ENCODE results near the gene XPO5. TPM values are rescaled to one million over a fixed set of nuclear protein-coding genes. Genes with fewer than 3 reads are reported as not detected.
"Not testable (repeated sequence)": the region's sequence is repeated elsewhere in the genome, so short reads cannot be mapped to it uniquely, and the experiment has no call there.

The XPO5 gene
- total RNA-seq, 1 donor from 2014 or later = 35.0 TPM

DNA sequence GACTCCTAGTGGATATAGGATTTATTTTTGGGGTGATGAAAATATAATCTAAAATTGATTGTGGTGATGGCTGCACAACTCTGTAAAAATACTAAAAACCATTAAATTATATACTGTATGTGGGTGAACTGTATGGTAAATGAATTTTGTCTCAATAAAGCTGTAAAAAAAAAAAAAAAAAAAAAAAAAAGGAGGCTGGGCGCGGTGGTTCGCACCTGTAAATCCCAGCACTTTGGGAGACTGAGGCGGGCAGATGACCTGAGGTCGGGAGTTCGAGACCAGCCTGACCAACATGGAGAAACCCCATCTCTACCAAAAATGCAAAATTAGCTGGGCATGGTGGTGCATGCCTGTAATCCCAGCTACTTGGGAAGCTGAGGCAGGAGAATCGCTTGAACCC, 18.2 kb downstream of the XPO5 start:
- not testable (repeated sequence) for H3K4me3 ChIP-seq (ENCODE audit: low read length in 3 of 3); H3K27ac ChIP-seq (ENCODE audit: low read depth, low read length); H3K27me3 ChIP-seq (ENCODE audit: control insufficient read depth in 3 of 3, insufficient read depth in 3 of 3, low read length in 3 of 3); H3K9me3 ChIP-seq (ENCODE audit: control insufficient read depth in 3 of 3, low read length in 3 of 3); H3K9ac ChIP-seq (ENCODE audit: low read depth in 1 of 3, low read length in 3 of 3); H3K4me1 ChIP-seq (ENCODE audit: control insufficient read depth in 3 of 3, insufficient read depth in 3 of 3, low read length in 3 of 3)
- H3K36me3 ChIP-seq (ENCODE audit: control insufficient read depth in 3 of 3, insufficient read depth in 3 of 3, low read length in 3 of 3) = peaks cover 31 to 80% (median 65%) of the 10 kb centered on the region in 3 donors

DNA sequence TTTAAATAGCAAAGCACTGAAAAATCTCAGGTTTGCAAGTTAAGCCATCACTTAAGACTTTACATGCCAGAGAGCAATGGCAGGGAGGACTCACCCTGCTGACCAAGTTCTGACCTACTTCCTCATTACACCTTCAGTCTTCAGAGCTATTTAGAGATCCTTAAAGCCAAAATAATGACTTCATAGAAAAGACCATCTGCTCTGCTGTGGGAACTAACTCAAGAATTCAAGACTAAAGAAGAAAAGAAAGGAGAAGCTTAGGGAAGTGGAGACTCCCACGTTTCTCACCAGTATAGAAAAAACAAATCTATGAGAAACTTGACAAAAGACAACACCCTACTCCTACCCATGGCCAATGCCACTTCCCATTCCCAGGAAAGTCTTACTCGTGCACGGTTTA, 28.6 kb downstream of the XPO5 start:
- Histone ChIP-seq H3K4me3 (ENCODE audit: low read length in 3 of 3) (no peak overlapping the region), H3K4me1 (ENCODE audit: control insufficient read depth in 3 of 3, insufficient read depth in 3 of 3, low read length in 3 of 3) (no peaks in the 10 kb centered on the region), H3K36me3 (ENCODE audit: control insufficient read depth in 3 of 3, insufficient read depth in 3 of 3, low read length in 3 of 3) (peaks cover 37 to 78% (median 63%) of the 10 kb centered on the region in 3 donors), H3K9ac (ENCODE audit: low read depth in 1 of 3, low read length in 3 of 3) (no peak overlapping the region), H3K27me3 (ENCODE audit: control insufficient read depth in 3 of 3, insufficient read depth in 3 of 3, low read length in 3 of 3) (no peaks in the 10 kb centered on the region), H3K27ac (ENCODE audit: low read depth, low read length) (no peak overlapping the region), H3K9me3 (ENCODE audit: control insufficient read depth in 3 of 3, low read length in 3 of 3) (no peaks in the 10 kb centered on the region)

DNA sequence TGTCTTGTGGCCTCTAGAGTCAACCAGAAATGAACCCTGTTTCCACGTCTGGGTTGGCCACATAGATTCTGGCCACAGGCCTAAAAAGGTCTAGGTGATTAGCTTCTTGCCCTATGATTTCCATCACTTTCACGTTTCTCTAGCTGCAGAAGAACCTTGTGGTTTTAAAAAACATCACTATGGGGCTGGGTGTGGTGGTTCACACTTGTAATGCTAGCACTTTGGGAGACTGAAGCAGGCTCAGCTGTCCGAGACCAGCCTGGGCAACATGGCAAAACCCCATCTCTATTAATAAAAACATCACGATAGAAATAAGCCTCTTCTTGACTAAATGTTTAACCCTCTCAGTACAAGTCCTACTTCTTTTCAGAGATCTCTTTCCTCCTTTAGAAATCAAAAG, 31.4 kb downstream of the XPO5 start:
- H3K36me3 ChIP-seq (ENCODE audit: control insufficient read depth in 3 of 3, insufficient read depth in 3 of 3, low read length in 3 of 3) = peaks cover 28 to 54% (median 41%) of the 10 kb centered on the region in 3 donors
- H3K9ac ChIP-seq (ENCODE audit: low read depth in 1 of 3, low read length in 3 of 3) = no peak overlapping the region
- no peaks in the 10 kb centered on the region for H3K4me1 ChIP-seq (ENCODE audit: control insufficient read depth in 3 of 3, insufficient read depth in 3 of 3, low read length in 3 of 3)

DNA sequence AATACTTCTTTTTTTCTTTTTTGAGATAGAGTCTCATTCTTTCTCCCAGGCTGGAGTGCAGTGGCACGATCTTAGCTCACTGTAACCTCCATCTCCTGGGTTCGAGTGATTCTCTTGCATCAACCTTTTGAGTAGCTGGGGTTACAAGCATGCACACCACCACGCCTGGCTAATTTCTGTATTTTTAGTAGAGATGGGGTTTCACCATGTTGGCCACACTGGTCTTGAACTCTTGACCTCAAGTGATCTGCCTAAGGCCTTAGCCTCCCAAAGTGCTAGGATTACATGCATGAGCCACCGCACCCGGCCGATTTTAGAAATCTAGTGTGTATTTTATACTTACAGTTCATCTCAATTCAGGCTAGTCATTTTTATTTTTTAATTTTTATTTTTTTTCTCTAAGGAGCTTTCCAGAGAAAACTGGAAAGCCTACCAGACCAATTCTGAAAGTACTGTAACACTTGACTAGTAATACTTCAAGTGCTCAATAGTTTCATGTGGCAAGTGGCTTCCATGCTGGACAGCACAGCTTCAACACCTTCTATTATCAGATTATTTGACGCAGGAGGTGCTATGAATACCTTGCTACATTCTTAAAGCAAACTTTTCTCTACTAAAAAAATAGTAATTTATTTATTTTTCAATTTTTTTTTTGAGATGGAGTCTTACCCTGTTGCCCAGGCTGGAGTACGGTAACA, 33.9 kb downstream of the XPO5 start:
- Histone ChIP-seq H3K27ac (ENCODE audit: low read depth, low read length) (no peak overlapping the region), H3K27me3 (ENCODE audit: control insufficient read depth in 3 of 3, insufficient read depth in 3 of 3, low read length in 3 of 3) (no peaks in the 10 kb centered on the region), H3K9ac (ENCODE audit: low read depth in 1 of 3, low read length in 3 of 3) (no peak overlapping the region), H3K4me3 (ENCODE audit: low read length in 3 of 3) (no peak overlapping the region), H3K9me3 (ENCODE audit: control insufficient read depth in 3 of 3, low read length in 3 of 3) (no peaks in the 10 kb centered on the region), H3K36me3 (ENCODE audit: control insufficient read depth in 3 of 3, insufficient read depth in 3 of 3, low read length in 3 of 3) (peaks cover 11 to 34% (median 32%) of the 10 kb centered on the region in 3 donors), H3K4me1 (ENCODE audit: control insufficient read depth in 3 of 3, insufficient read depth in 3 of 3, low read length in 3 of 3) (no peaks in the 10 kb centered on the region)

More for the DNA sequence above, 31.4 kb downstream of the XPO5 start:
- Histone ChIP-seq H3K9me3 (ENCODE audit: control insufficient read depth in 3 of 3, low read length in 3 of 3) (no peaks in the 10 kb centered on the region), H3K27ac (ENCODE audit: low read depth, low read length) (no peak overlapping the region), H3K4me3 (ENCODE audit: low read length in 3 of 3) (no peak overlapping the region), H3K27me3 (ENCODE audit: control insufficient read depth in 3 of 3, insufficient read depth in 3 of 3, low read length in 3 of 3) (no peaks in the 10 kb centered on the region)

DNA sequence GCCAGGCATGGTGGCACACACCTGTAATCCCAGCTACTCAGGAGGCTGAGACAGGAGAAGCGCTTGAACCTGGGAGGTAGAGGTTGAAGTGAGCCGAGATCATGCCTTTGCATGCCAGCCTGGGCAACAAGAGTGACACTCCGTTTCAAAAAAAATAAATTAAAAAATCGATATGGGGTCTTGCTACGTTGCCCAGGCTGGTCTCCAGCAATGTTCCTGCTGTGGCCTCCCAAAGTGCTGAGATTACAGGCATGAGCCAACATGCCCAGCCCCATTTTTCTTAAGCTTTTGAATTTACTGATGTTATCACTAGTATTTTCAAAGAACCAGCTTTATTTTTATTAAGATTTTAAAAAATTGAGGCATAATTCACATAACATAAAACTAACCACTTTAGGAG, 35.3 kb downstream of the XPO5 start:
- no peaks in the 10 kb centered on the region for H3K9me3 ChIP-seq (ENCODE audit: control insufficient read depth in 3 of 3, low read length in 3 of 3)
- H3K27me3 ChIP-seq (ENCODE audit: control insufficient read depth in 3 of 3, insufficient read depth in 3 of 3, low read length in 3 of 3) = no peaks in the 10 kb centered on the region
- no peak overlapping the region for H3K4me3 ChIP-seq (ENCODE audit: low read length in 3 of 3)
- no peak overlapping the region for H3K9ac ChIP-seq (ENCODE audit: low read depth in 1 of 3, low read length in 3 of 3)
- peaks cover 8 to 21% (median 20%) of the 10 kb centered on the region in 3 donors for H3K36me3 ChIP-seq (ENCODE audit: control insufficient read depth in 3 of 3, insufficient read depth in 3 of 3, low read length in 3 of 3)
- no peak overlapping the region for H3K27ac ChIP-seq (ENCODE audit: low read depth, low read length)
- H3K4me1 ChIP-seq (ENCODE audit: control insufficient read depth in 3 of 3, insufficient read depth in 3 of 3, low read length in 3 of 3) = no peaks in the 10 kb centered on the region

- H3K4me3 ChIP-seq (ENCODE audit: low read length in 3 of 3); H3K9me3 ChIP-seq (ENCODE audit: control insufficient read depth in 3 of 3, low read length in 3 of 3); H3K9ac ChIP-seq (ENCODE audit: low read depth in 1 of 3, low read length in 3 of 3); H3K27me3 ChIP-seq (ENCODE audit: control insufficient read depth in 3 of 3, insufficient read depth in 3 of 3, low read length in 3 of 3); H3K27ac ChIP-seq (ENCODE audit: low read depth, low read length); H3K4me1 ChIP-seq (ENCODE audit: control insufficient read depth in 3 of 3, insufficient read depth in 3 of 3, low read length in 3 of 3): not testable (repeated sequence)
- peaks cover 6 to 17% (median 14%) of the 10 kb centered on the region in 3 donors for H3K36me3 ChIP-seq (ENCODE audit: control insufficient read depth in 3 of 3, insufficient read depth in 3 of 3, low read length in 3 of 3)
Observed at GRCh38 chr6:43539409-43539808, 36.4 kb downstream of the XPO5 start.

DNA sequence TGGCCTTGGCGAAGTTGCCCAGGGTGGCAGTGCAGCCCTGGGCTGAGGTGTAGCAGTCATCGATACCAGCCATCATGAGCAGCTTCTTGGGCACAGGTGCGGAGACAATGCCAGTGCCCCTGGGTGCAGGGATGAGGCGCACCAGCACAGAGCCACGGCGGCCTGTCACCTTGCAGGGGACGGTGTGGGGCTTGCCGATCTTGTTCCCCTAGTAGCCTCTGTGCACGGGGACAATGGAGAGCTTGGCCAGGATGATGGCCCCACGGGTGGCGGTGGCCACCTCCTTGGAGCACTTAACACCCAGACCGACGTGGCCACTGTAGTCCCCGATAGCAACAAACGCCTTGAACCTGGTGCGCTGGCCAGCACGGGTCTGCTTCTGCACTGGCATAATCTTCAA, 36.9 kb downstream of the XPO5 start:
- not testable (repeated sequence) for H3K4me1 ChIP-seq (ENCODE audit: control insufficient read depth in 3 of 3, insufficient read depth in 3 of 3, low read length in 3 of 3); H3K9ac ChIP-seq (ENCODE audit: low read depth in 1 of 3, low read length in 3 of 3); H3K27ac ChIP-seq (ENCODE audit: low read depth, low read length); H3K9me3 ChIP-seq (ENCODE audit: control insufficient read depth in 3 of 3, low read length in 3 of 3); H3K4me3 ChIP-seq (ENCODE audit: low read length in 3 of 3); H3K27me3 ChIP-seq (ENCODE audit: control insufficient read depth in 3 of 3, insufficient read depth in 3 of 3, low read length in 3 of 3)
- peaks cover 6 to 18% (median 15%) of the 10 kb centered on the region in 3 donors for H3K36me3 ChIP-seq (ENCODE audit: control insufficient read depth in 3 of 3, insufficient read depth in 3 of 3, low read length in 3 of 3)

DNA sequence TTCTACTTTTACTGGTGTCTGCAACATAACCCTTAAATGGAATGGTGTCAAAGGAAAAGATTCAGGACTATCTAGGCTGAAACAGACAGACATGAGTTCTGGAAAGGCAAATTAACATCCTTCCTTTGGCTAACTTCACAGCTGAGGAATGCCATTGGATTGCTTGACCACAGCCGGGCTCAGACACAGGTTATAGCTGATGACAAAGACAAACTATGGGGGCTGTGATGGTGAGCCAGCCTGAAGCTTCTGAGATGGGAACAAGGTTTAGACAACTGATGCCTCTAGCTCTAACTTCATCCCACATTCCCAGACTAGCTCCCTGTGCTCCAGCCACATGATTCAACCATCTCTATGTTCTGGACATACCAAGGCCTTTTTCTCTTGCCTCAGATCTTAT, 43.6 kb downstream of the XPO5 start:
- no peak overlapping the region for H3K27ac ChIP-seq (ENCODE audit: low read depth, low read length)
- H3K36me3 ChIP-seq (ENCODE audit: control insufficient read depth in 3 of 3, insufficient read depth in 3 of 3, low read length in 3 of 3) = peaks cover 25 to 44% (median 40%) of the 10 kb centered on the region in 3 donors
- no peaks in the 10 kb centered on the region for H3K9me3 ChIP-seq (ENCODE audit: control insufficient read depth in 3 of 3, low read length in 3 of 3)
- no peaks in the 10 kb centered on the region for H3K4me1 ChIP-seq (ENCODE audit: control insufficient read depth in 3 of 3, insufficient read depth in 3 of 3, low read length in 3 of 3)
- no peak overlapping the region for H3K9ac ChIP-seq (ENCODE audit: low read depth in 1 of 3, low read length in 3 of 3)
- no peaks in the 10 kb centered on the region for H3K27me3 ChIP-seq (ENCODE audit: control insufficient read depth in 3 of 3, insufficient read depth in 3 of 3, low read length in 3 of 3)
- H3K4me3 ChIP-seq (ENCODE audit: low read length in 3 of 3) = no peak overlapping the region

DNA sequence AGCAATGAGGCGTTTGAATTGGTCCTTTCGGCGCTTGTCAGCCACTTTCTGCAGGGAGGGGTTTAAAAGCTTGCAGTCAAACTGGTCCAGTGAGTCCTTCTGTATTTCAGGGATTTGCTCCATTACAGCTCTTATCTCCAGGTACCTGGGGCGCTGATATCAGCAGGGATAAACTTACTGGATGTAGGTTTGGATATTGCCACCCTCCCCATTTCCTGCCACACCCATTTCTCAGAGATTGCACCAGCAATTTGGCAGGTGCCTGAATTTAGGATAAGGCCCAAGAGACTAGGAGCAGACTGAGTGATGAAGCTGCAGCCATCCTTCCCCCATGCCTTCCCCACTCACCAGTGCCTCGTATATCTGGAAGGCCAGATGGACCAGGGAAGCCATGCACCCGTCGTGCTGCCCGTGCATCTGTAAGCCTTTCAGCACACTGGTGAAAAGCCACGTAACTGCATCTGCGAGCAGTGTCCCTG, 51.3 kb downstream of the XPO5 start:
- Histone ChIP-seq H3K9me3 (ENCODE audit: control insufficient read depth in 3 of 3, low read length in 3 of 3) (no peaks in the 10 kb centered on the region), H3K4me3 (ENCODE audit: low read length in 3 of 3) (no peak overlapping the region), H3K9ac (ENCODE audit: low read depth in 1 of 3, low read length in 3 of 3) (no peak overlapping the region), H3K4me1 (ENCODE audit: control insufficient read depth in 3 of 3, insufficient read depth in 3 of 3, low read length in 3 of 3) (no peaks in the 10 kb centered on the region), H3K27me3 (ENCODE audit: control insufficient read depth in 3 of 3, insufficient read depth in 3 of 3, low read length in 3 of 3) (no peaks in the 10 kb centered on the region), H3K27ac (ENCODE audit: low read depth, low read length) (no peak overlapping the region), H3K36me3 (ENCODE audit: control insufficient read depth in 3 of 3, insufficient read depth in 3 of 3, low read length in 3 of 3) (peaks cover 78 to 87% (median 86%) of the 10 kb centered on the region in 3 donors)

DNA sequence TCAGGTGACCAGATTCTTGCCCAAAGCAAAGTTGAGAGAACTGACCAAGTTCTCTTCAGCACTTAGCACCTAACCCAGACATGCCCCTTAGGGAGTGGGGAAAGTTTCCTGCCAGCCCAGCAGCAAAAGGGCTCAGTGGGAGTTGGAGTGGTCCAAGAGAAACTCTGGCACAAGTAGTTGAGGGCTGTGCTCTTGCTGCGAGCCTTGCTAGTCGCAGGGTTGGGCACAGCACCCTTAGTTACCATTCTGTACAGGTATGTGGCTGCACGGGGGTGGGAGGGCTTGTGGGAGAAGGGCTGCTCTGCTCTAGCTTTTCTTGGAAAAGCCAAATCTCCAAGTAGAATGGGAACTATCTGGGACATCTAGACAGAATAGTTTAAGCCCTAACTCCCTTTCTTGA, 52.6 kb downstream of the XPO5 start:
- Histone ChIP-seq H3K9ac (ENCODE audit: low read depth in 1 of 3, low read length in 3 of 3) (no peak overlapping the region), H3K27me3 (ENCODE audit: control insufficient read depth in 3 of 3, insufficient read depth in 3 of 3, low read length in 3 of 3) (no peaks in the 10 kb centered on the region), H3K4me1 (ENCODE audit: control insufficient read depth in 3 of 3, insufficient read depth in 3 of 3, low read length in 3 of 3) (peaks cover 2 to 3% (median 2%) of the 10 kb centered on the region in 3 donors), H3K27ac (ENCODE audit: low read depth, low read length) (no peak overlapping the region), H3K36me3 (ENCODE audit: control insufficient read depth in 3 of 3, insufficient read depth in 3 of 3, low read length in 3 of 3) (peaks cover 77 to 85% (median 85%) of the 10 kb centered on the region in 3 donors), H3K4me3 (ENCODE audit: low read length in 3 of 3) (no peak overlapping the region), H3K9me3 (ENCODE audit: control insufficient read depth in 3 of 3, low read length in 3 of 3) (no peaks in the 10 kb centered on the region)

All from skeletal muscle tissue (tissue), 4 donors.